ENCODE results near the gene OPN4.

The OPN4 gene

GRCh38 chr10:86663576-86664339 lies 9.4 kb downstream of the OPN4 start:
- DNase-seq: no peak

GRCh38 chr10:86664341-86665217 lies 10.2 kb downstream of the OPN4 start:
- DNase-seq: no peak

GRCh38 chr10:86665218-86665607 lies 10.9 kb downstream of the OPN4 start:
- no peak for DNase-seq

GRCh38 chr10:86665868-86666267 lies 11.5 kb downstream of the OPN4 start:
- no peak for DNase-seq

GRCh38 chr10:86666538-86666937 lies 12.2 kb downstream of the OPN4 start:
- DNase-seq: no peak

GRCh38 chr10:86667421-86668181 lies 13.3 kb downstream of the OPN4 start:
- DNase-seq: no peak

GRCh38 chr10:86668297-86669165 lies 14.2 kb downstream of the OPN4 start, which contains the start of gene LDB3:
Gene LDB3, plus strand, starts transcription at chr10:86668511. Its CDS starts 181 bp downstream, at chr10:86668692.
- no peak for DNase-seq

GRCh38 chr10:86670290-86670811 lies 16.0 kb downstream of the OPN4 start:
- DNase-seq: no peak

GRCh38 chr10:86670876-86671275 lies 16.5 kb downstream of the OPN4 start:
- no peak for DNase-seq

- no peak for DNase-seq
Measured at GRCh38 chr10:86671419-86671818, 17.1 kb downstream of the OPN4 start.

GRCh38 chr10:86671985-86672710 lies 17.8 kb downstream of the OPN4 start:
- DNase-seq: no peak

GRCh38 chr10:86673216-86673826 lies 19.0 kb downstream of the OPN4 start:
- no peak for DNase-seq

GRCh38 chr10:86673827-86674581 lies 19.7 kb downstream of the OPN4 start:
- DNase-seq: no peak

GRCh38 chr10:86674912-86675311 lies 20.6 kb downstream of the OPN4 start:
- DNase-seq: no peak

- DNase-seq: no peak
Measured at GRCh38 chr10:86677374-86677773, 23.0 kb downstream of the OPN4 start.

- no peak for DNase-seq
Measured at GRCh38 chr10:86678999-86679792, 24.8 kb downstream of the OPN4 start.

- DNase-seq: no peak
Measured at GRCh38 chr10:86681047-86681446, 26.7 kb downstream of the OPN4 start.

GRCh38 chr10:86681722-86682386 lies 27.5 kb downstream of the OPN4 start:
- DNase-seq: no peak

GRCh38 chr10:86682675-86683074 lies 28.3 kb downstream of the OPN4 start:
- no peak for DNase-seq

Data from activated CD4-positive, alpha-beta T cell treated with anti-CD3 and anti-CD28 coated beads for 1 hour (primary cell).